Sciatic nerve (tissue), 2 donors: ENCODE results near the gene FKBP5. TPM values are rescaled to one million over a fixed set of nuclear protein-coding genes. Genes with fewer than 3 reads are reported as not detected.
"Not testable (repeated sequence)": the region's sequence is repeated elsewhere in the genome, so short reads cannot be mapped to it uniquely, and the experiment has no call there.

Source experiments
- ATAC-seq: fragments of 200-7000 bp; cut with Tn5 transposase; one replicate; pipeline ENCODE4 v1.9.1; 2020; ENCODE audit warnings: mild to moderate bottlenecking, moderate library complexity
- DNase-seq: peaks from one replicate; pipeline ENCODE4 v3.0.0-alpha.2; 2020; ENCODE audit warnings: low spot score
- intact Hi-C: fragments of 100-400 bp; cut with DNase I; formaldehyde crosslinking; loops from one replicate; pipeline ENCODE4 v1.14.2; 2022
- total RNA-seq: library from RNA; stranded (reverse); fragmentation: NEBNext Ultra II Directional; extraction: Animal tissue kit (Norgen Biotek cat#: 25700); gene quantifications from one replicate; pipeline ENCODE4 v1.2.1, GENCODE V29; 2021
- donor health status: DM: no; HTN: no; CAD: no.
- donor health status: DM: no; HTN: no; CAD: no.

FKBP5 gene
- total RNA-seq, 1 donor from 2014 or later = 23.6 TPM

GRCh38 chr6:35600659-35601125, 88.0 kb downstream of the FKBP5 start:
- ATAC-seq = no peak

GRCh38 chr6:35599761-35600658, 88.7 kb downstream of the FKBP5 start:
- intact Hi-C loops = no loop called here
- no peak for ATAC-seq
- DNase-seq = no peak

More at GRCh38 chr6:35600659-35601125, 88.0 kb downstream of the FKBP5 start:
- intact Hi-C loops = no loop called here
- DNase-seq = no peak

DNA sequence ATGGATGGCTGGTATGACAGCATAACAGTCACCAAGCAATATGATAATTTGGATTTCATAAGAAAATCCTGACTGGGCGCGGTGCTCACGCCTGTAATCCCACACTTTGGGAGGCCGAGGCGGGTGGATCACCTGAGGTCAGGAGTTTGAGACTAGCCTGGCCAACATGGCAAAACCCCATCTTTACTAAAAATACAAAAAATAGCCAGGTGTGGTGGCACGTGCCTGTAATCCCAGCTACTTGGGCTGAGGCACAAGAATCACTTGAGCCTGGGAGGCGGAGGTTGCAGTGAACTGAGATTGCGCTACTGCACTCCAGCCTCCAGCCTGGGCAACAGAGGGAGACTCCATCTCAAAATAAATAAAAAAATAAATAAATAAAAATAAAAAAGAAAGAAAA, 90.1 kb downstream of the FKBP5 start:
- ATAC-seq, DNase-seq, intact Hi-C loops: not testable (repeated sequence)

DNA sequence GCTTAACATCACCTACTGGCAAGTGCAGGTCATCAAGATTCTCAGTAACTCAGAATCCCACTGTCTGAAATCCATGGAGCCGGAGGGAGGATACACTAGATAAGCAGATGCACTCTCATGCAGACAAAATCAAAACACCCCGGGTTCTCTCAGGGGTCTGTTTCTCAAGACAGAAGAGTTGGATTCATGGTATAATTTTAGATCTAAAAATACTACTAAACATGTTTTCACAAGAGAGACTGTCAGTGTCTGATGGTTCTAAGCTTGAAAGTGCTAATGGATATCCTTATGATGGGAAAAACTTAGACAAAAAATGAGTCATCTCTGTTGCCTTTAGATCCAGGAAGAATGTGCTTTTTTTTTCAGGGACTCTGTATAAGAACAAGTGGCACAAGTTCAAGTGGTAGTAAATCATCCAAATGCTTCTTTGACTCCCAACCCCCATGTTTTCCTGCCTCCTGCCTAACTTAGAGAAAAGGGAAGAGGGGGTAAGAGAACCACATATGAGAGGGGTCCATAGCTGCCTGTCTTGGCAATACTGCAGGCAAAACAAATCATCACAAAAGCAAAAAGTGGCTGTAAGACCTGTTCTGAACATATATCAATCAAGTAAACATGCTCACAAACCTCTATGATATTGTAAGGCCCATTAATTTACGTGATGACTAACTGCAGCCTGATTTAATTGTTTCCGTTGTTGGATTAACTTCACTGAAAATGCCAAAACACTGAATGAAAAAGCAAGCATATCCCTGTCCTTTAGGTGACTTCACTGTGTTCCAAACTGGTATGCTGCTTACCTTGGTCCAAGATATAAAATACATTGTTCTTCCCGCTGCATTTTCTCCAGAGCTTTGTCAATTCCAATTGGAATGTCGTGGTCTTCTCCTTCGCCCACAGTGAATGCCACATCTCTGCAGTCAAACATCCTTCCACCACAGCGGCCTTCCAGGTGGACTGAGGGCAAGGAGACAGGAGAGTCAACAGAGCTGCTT, 92.0 kb downstream of the FKBP5 start:
- ATAC-seq (no peak), DNase-seq (no peak)
- intact Hi-C loops = no loop called here

- intact Hi-C loops = no loop called here
- DNase-seq = no peak
- ATAC-seq = no peak
Observed at GRCh38 chr6:35594503-35595186, 94.1 kb downstream of the FKBP5 start.

DNA sequence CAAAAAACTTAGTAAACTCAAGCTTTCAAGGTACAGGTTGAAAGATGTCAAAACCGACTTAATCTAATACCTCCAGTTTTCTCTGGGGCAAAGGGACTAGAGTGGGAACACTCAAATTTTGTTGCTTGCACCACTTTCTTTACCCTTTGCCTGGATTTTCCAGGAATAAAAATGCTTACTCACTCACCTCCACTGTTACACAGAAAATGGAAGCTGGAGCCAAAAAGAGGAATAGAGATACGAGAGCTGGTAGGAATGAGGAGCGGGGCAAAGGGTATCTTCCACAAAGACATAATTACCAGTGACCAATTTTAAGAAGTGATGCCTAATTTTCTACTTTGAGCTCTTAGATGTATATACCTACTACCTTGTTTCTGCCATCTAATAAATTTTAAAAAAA, 96.5 kb downstream of the FKBP5 start:
- ATAC-seq = no peak
- intact Hi-C loops = no loop called here
- no peak for DNase-seq

- DNase-seq (no peak), ATAC-seq (peak; percentile 94)
- intact Hi-C loops = no loop called here
Observed at GRCh38 chr6:35590622-35591066, 98.1 kb downstream of the FKBP5 start.

DNA sequence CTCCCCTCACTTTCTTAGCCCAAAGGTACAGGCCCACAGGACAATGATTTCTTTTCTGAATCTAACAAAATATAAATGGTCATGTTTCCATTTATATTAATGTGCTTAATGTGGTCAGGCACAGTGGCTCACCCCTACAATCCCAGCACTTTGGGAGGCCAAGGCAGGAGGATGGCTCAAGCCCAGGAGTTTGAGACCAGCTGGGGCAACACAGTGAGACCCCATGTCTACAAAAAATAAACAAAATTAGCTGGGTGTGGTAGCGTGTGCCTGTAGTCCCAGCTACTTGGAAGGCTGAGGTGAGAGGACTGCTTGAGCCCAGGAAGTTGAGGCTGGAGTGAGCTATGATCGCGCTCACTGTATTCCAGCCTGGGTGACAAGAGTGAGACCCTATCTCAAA, 98.8 kb downstream of the FKBP5 start:
- no peak for DNase-seq
- intact Hi-C loops = no loop called here

DNA sequence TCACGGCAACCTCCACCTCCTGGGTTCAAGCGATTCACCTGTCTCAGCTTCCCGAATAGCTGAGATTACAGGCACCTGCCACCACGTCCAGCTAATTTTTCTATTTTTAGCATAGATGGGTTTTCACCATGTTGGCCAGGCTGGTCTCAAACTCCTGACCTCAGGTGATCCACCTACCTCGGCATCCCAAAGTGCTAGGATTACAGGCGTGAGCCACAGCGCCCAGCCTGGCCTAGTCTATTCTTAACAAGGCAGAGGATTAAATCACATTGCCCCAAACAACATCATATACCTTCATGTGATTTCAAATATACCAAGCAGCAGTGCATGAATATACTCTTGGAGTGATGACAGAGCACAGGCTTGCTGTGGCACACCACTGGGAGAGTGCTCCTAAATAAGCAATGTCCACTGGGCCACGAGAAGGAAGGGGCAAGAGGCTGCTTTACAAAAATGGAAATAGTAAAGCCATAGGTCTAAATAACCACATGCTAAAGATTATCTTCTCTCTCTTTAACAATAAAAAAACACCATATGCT, 99.4 kb downstream of the FKBP5 start:
- no peak for ATAC-seq
- no peak for DNase-seq
- intact Hi-C loops = no loop called here

More for the DNA sequence above, 98.8 kb downstream of the FKBP5 start:
- ATAC-seq = peak; percentile 3

GRCh38 chr6:35587167-35587566, 101.5 kb downstream of the FKBP5 start:
- no peak for DNase-seq
- intact Hi-C loops = no loop called here
- ATAC-seq = no peak

DNA sequence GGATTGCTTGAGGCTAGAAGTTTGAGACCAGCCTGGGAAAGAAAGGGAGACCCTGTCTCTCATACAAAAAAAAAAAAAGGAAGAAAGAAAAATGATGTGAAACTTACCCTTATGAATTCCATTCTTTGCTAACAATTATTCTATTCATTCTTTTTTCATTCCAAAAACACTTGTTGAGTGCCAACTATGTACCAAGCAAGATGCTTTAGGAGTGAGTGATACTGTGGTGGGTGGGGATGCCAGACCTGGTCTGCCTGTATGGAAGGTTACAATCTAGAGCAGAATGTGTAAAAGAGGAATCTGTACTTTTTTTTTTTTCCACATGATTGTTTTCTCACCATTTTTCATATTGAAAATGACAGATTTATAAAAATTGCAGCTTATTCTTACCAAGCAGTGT, 102.2 kb downstream of the FKBP5 start:
- intact Hi-C loops = no loop called here
- no peak for DNase-seq
- ATAC-seq = no peak

DNA sequence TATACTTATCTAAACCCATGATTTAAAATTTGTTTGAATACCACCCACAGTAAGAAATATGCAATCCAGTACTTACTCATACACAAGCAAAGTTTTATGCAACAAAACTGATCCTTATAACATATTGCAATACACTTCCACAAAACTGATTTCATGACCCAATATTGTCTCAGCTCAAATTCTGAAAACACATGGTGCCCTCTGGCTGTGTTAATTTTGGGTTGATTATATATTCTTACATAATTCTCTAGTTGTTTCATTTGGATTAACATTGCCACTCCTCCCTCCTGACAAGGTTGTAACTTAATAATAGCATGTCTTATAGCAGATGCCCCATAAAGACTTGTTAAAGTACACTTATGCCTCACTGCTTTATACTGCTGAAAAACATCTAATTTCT, 103.1 kb downstream of the FKBP5 start:
- DNase-seq = no peak
- no peak for ATAC-seq
- intact Hi-C loops = loop anchor here (2.0 kb wide), 1 partner anchor 151 kb away; the partner anchor contains the start of gene ARMC12

GRCh38 chr6:35583893-35584688, 104.6 kb downstream of the FKBP5 start:
- peak; percentile 76 for ATAC-seq
- intact Hi-C loops = loop anchor here (2.0 kb wide), 1 partner anchor 153 kb away; the partner anchor contains the start of gene ARMC12
- peak; percentile 77 for DNase-seq

DNA sequence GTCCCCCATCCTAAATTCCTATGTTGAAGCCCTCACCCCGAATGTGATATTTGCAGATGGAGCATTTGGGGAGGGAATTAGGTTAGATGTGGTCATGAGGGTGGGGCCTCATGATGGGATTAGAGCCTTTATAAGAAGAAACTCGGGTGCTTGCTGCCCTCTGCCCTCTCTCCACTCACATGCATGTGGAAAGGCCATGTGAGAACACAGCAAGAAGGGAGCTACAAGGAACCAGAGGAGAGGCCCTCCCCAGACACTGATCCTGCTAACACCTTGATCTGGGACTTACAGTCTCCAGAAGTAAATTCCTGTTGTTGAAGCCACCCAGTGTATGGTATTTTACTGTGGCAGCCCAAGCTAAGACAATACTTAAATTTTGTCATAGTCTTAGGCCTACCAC, 106.4 kb downstream of the FKBP5 start:
- ATAC-seq = no peak
- intact Hi-C loops = no loop called here
- DNase-seq = no peak

DNA sequence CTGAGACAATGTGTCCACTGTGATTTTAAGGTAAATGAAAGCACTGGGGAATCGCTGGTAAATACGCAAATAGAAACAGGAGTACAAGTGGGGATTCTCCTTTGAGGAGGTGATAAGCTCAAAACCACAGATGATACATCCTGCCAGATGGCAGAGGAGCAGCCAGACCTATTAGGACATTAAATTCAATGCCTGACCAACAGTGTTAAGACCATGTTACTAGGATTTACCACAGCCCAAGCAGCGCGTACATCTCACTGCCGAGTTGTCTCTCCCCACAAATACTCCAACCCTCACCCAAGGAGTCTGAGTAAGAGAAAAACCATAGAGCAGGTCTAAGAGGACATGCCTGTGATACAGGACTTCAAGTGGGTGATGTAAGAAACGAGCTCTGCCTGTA, 107.1 kb downstream of the FKBP5 start:
- DNase-seq (no peak), ATAC-seq (no peak)
- intact Hi-C loops = no loop called here

DNA sequence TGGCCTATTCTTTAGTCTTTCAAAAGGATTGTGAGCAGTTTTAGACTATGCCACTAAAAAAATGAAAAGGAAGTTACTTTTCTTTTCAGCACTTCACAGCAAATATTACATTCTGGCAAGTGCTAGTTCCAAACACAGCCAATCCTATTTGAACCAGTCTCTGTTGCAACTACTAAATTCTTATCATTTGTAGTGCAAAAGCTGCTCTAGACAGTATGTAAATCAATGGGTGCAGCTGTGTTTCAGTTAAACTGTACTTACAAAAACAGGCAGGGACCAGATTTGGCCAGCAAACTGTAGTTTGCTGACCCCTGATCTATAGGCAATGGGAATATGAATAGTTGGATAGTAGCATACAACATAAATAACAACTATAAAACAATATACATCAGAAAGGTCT, 107.9 kb downstream of the FKBP5 start:
- DNase-seq (no peak), ATAC-seq (no peak)
- intact Hi-C loops = no loop called here

GRCh38 chr6:35576682-35577081, 112.0 kb downstream of the FKBP5 start:
- DNase-seq = no peak
- ATAC-seq = no peak
- intact Hi-C loops = no loop called here
